ENCODE data around the gene LYPD1. TPM values are rescaled to one million over a fixed set of nuclear protein-coding genes. Genes with fewer than 3 reads are reported as not detected.

LYPD1 gene
- total RNA-seq, 1 experiment from 2014 or later, result 23.7 TPM

DNA sequence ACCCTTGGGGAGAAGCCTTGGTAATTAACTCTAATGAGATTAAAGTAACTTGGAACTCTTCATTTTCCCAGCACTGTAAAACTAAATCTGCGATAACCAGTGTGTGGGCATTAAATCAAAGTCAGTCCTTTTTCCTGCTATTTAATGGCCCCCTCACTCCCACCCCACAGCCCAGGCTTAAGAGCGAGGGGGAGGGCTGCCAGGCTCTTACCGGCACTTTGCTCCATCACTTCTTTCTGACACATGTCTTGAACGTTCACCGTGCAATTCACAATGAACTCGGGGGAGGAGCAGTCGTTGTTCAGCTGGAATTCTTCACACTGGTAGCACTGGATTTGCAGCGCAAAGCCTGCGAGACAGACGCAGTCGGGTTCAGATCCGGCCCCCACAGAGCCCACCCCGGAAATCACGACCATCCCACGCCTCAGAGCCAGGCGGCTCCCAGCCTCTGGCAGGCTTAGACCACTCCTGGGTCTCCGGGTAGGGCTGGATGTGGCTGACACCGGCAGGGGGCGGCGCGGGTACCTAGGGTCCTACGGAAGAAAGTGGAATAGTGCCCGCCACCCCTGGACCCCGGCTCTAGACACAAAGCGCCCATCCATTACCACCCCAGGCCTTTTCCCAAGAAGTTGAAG, 1.7 kb downstream of the LYPD1 start:
- no peak for DNase-seq (ENCODE audit: low read depth)

DNA sequence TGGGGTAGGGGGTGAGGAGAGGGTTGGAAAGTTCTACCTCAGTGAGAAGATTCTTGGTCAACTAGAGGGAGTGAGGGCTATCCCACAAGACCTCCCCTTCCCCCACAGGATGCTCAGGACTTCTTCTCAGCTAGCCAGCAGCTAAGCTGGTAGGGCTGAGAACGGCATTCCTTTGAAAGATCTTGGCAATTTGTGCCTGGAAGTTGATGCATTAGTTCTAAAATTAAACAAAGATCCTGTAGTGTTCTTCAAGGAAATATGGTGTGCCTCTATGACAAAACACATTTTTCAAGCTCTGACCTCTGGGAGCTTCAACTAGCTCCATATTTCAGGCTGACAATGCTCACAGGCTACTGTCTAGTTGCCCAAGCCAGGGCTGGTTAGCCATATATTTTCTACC, 2.3 kb downstream of the LYPD1 start:
- DNase-seq (ENCODE audit: low read depth), result no peak

DNA sequence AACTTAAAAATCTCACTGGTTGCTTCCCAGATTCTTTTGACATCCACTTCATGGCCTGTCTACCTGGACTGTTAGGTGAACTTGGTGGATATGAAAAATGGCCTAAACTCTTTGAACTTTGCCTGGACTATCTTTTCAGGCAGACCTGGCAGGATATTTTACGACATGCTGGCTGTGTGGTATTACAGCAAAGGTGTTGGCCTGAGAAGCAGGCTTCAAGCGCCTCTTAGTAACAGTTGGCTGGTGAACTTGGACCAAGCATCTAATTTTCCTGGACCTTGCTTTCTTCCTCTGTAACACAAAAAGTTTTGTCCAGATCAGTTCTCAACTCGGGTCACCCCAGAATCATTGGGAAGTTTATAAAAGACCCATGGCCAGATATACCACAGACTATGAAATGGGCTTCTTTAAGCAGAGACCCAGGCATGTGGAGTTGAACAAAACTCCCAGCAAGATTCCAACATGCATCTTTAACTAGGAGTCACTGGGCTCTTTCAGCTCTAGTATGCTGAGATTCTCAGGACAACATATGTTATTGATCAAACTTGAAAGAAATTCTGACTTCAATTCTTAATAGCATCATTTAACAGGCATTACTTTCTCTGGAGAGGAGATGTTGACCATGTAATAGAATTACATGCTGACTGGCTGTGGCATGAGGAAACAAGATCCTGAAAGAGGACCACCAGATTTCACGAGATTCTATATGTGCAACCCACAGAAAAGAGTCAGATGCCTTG, 4.4 kb downstream of the LYPD1 start:
- DNase-seq (ENCODE audit: low read depth), result no peak

DNA sequence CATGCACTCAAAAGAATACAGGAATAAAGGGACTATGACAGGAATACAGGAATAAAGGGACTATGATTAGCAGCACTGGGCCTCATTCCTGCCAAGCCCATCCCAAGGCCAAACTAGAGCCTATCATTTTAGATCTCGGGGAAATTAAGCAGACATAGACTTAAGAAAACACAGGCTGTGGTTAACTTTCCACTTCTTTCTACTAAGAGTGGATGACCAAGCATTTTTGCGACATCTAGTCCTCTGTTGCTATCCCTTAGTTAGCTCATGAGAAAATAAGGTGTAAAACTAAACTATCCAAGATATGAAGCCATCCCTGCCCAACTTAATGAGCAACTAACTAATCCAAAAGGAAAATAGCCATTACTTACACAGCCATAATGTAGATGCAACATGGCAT, 5.9 kb downstream of the LYPD1 start:
- peak; percentile 49 for DNase-seq (ENCODE audit: low read depth)

DNA sequence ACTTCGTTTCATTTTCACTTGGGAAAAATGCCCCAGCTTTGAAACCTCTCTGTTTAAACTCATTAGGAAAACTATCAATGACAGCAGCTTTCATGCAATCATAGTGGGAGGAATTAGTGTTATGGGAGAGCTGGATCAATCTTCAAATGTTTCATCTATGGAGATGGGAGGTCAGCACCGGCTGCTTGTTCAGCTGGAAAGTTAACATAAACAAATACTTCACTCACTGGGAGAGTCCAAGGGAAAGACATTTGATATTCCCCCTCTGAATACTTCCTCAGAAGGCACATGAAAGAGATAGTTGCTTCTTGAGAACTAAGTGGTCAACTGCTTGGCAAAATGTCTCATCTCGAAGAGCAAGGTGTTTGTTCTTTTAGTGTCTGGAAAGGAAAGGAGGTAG, 7.3 kb downstream of the LYPD1 start:
- DNase-seq (ENCODE audit: low read depth), result peak; percentile 27

DNA sequence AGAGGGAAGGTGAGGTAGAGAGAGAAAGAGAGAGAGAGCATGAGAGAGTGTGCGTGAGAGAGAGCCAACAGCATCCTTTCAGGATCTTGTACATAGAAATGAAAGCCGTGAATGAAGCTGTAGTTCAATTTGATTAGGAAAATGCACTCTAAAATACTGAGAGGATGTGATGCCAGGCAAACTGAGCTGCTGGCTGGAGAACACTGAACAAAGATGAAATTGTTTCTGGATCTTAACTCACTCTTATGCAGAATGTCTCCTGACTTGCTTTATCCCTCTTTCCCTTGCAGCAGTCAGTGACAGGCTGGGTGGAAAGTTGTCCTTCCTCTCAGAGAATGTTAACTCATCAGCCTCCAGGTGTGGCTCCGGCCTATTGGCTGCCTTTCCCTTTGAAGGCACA, 10.7 kb downstream of the LYPD1 start:
- DNase-seq (ENCODE audit: low read depth), result no peak

DNA sequence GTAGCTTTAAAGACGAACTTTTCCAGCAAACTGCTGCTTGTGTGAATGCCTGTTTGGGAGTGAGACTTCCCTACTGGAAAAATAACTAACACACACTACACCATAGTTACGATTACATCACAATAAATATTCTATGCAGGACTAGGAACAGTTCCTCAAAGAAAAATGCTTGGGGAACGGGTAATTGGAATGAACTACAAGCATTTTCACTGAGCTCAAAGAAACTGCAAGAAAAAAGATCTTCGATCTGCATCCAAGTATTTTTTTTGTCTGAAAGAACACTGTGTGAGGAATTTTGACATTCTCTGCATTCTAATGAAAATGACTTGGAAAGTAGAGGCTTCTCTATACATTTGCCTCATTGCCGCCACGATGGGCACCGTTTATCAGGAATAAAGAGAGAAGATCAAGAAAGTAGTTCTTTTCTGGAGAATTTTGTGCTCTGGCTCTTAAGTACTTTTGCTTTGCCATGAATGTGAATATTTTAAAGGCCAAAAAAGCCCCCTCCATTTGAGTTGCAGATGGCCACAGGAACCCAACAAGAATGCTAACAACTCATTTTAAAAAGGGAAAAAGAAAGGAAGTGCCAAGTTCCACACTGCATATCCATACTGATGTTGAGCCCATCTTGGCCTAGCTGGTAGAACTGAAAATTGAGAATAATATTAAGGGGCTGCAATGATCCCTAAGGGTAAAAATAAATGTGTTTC, 13.6 kb downstream of the LYPD1 start:
- DNase-seq (ENCODE audit: low read depth), result no peak

DNA sequence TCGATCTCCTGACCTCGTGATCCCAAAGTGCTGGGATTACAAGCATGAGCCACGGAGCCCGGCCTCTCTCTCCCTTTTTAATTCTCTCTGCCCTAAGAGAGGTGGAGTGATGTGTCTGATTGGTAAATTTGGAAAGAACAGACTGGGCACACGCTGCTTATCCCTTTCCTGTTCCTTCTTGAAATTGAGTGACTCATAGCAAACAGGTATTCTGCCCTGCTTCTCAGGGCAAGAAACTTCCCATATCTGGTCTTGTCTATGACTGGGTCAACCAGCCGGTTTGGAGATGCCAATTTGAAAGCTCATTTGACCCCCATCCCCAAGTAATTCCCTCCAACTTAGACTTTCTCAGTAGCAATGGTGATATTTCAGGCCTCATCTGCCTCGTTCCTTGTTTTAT, 15.0 kb downstream of the LYPD1 start:
- DNase-seq (ENCODE audit: low read depth), result no peak

DNA sequence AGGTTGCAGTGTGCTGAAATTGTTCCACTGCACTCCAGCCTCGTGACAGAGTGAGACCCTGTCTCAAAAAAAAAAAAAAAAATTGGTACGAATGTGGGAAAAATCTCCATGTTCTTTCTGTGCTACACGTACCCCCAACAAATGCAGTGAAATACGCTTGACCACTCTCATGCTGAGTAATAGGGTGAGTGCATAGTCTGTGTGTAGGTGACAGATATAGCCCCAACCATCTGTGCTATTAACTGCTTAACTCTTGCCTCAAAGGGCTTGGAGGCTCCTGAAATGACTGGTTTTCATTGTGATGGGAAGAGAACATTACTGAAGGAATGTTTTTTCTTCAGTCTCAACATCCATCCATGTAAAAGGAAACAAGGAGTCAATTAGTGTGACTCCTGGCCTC, 15.7 kb downstream of the LYPD1 start:
- no peak for DNase-seq (ENCODE audit: low read depth)

DNA sequence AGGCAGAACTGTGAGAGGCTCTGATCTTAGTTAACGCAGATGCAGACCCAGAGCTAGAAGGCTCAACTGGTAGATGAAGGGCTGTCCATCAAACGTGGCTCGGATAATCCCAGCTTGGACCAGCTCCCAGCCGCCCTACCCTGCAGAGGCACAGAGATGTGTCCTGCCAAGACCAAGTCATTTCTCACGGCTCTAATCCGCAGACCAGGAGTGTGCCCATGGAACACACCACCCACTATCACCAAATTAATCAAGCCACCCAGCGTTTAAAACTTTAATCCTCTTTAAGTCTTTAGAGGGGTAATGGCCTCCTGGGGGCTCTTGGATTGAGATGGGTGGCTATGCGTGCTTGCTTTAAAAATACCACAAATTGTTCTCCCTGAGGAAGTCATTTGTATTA, 17.5 kb downstream of the LYPD1 start:
- DNase-seq (ENCODE audit: low read depth), result no peak

DNA sequence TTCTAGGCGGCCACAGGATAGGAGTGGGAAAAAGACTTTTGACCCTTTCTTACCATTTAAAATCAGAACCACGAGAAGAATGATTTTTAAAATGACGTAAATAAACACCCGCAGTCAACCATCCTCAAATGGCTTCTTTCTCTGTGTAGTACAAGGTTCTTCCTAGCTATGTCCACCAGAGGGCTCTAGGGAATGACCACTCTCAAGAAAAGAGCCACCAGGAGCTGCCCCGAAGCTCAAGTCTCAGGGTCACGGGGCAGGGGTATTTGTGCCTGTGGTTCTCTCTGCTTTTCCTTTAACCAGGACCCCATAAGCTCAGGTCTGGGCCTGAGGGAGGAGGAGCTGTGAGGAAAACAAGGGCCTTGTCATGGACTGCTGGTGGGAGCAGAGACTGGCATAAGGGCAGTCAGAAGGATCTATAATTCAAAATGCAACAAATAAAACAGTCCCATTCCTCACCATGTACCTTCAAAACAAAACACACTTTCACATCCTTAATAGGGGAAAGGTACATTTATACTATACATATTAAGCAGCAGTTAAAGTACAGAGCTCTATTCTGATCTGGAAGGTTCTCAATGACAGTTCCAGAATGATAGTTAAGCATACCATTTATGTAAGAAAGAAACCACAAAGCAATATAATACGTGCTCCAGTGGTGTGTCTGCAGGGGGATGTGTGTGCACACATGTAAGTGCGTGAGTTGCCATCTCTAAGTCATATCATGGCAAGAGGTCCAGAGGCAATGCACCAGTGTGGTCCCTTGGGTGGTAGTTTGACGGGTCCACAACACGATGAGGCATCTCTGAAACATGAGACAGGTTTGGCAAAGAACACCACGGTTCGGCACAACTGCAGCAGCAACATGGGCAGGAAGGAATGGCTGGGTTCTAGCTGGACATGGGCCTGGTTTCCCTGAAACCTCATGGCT, 18.6 kb downstream of the LYPD1 start:
- no peak for DNase-seq (ENCODE audit: low read depth)

DNA sequence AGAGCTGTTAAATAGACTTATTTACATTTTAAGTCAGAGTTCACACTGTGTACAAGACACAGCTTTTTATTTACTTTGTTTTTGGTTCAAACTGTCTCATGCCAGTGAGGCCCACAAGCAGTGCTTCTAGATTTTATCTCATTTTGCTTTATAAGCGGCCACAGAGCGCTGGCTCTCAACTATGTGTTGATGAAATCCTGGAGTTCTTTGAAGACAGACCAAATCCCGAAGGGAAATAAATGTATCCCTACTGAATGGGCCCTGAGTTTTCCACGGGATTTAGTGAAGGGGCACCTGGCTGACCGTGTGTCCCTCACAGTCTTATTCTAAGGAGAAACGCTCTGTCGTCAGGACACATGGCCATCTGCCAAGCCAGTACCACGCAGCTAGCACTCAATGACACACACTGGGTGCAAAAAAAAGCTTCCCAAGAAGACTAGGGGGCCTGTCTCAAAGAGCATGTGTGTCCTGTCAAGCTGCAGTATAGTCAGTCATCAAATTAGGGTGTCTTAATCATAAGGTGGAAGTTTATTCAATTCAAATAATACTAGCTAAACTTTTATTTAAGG, 23.4 kb downstream of the LYPD1 start:
- no peak for DNase-seq (ENCODE audit: low read depth)

DNA sequence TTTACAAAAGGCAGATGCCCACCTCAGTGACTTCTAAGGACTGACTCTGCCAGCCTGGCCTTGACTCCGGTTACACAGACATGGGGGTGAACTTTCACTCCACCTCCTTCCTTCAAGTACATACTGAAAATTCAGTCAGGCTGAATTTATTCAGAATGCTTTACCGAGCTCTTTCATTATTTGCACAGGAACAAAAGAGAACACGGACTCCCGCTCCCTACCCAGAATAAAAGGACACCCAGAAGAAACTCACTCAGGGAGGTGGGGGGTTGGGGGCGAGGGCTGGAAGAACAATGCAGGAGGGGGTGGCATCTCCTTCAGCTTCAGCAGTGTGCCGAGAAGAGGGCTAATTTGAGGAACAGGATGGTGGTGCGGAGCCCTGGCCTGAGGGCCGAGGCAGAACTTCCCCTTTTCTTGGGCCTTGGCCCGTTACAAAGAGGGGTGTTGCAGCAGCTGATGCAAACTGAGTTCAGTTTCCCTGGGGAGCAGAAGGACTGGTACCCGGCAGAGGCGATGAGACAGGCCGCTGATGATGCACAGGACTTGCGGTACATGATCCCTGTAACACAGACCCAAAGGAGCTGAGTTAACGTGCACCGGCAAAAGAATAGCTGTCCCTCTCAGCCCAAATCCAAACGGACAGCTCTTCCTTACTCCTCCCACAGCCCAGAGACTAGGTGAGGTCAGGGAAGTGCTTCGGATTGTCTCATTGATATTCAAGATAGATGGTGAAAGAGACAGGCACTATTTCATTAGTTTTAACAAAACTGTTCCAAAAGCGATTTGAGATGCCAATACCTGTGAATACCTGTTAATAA, 24.1 kb downstream of the LYPD1 start:
- DNase-seq (ENCODE audit: low read depth), result no peak

DNA sequence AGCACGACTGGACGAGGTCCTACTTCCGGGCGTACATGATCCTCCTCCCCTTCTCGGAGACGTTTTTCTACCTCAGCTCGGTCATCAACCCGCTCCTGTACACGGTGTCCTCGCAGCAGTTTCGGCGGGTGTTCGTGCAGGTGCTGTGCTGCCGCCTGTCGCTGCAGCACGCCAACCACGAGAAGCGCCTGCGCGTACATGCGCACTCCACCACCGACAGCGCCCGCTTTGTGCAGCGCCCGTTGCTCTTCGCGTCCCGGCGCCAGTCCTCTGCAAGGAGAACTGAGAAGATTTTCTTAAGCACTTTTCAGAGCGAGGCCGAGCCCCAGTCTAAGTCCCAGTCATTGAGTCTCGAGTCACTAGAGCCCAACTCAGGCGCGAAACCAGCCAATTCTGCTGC, 24.8 kb downstream of the LYPD1 start:
- DNase-seq (ENCODE audit: low read depth), result no peak

DNA sequence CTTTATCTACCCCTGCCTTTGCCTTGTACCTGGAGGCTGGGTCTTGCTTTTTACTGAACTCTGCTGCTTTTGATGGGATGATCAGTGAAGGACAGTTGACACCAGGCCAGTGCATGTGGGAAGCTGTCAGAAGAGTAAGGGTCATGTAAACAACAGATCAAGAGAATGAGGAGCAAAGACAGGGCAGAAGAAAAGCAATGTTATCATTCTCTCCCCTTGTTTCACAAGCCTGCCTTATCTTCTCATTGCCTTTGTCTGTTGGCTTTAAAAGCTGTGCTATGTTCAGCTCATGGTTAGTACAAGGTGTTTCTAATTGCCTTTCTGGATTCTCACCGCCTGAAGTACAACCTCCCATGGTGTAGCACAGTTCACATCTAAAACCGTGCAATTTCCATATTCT, 27.6 kb downstream of the LYPD1 start:
- DNase-seq (ENCODE audit: low read depth), result no peak

DNA sequence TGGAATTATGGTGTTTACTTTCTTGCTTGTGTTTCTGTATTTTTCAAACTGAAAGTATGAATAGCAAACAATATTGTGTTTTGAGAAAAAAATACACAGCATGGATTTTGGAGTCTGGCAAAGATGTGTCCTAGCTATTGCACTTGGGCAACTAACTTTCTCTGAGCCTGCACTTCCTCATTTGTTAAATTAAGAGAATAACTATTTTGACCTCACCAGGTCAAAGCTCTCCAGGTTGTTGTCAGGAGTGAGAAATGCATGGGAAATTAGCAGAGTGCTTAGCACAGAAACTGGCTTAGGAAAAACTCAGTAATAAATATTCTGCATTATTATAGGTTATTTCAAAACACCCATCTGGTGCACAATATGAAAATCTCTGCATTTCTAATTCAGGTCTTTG, 28.2 kb downstream of the LYPD1 start:
- no peak for DNase-seq (ENCODE audit: low read depth)

DNA sequence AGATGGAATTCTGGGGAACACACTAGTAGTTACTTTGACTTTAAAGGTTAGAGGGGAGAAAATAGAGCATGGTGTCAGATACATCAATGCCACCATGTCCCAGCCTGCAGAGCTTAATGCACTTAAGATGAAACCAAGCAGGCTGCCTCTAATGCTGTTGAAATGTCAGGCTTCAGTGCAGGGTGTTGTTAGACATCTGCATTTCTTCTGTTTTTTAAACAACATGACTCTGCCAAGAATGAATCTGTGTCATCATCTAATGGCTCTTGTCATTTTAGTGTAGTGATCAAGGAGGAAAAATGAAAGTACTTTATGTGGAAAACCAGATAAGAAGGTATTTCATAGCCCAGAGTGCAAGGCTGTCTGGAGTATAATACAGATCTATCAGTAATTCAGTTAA, 29.9 kb downstream of the LYPD1 start:
- DNase-seq (ENCODE audit: low read depth), result no peak

DNA sequence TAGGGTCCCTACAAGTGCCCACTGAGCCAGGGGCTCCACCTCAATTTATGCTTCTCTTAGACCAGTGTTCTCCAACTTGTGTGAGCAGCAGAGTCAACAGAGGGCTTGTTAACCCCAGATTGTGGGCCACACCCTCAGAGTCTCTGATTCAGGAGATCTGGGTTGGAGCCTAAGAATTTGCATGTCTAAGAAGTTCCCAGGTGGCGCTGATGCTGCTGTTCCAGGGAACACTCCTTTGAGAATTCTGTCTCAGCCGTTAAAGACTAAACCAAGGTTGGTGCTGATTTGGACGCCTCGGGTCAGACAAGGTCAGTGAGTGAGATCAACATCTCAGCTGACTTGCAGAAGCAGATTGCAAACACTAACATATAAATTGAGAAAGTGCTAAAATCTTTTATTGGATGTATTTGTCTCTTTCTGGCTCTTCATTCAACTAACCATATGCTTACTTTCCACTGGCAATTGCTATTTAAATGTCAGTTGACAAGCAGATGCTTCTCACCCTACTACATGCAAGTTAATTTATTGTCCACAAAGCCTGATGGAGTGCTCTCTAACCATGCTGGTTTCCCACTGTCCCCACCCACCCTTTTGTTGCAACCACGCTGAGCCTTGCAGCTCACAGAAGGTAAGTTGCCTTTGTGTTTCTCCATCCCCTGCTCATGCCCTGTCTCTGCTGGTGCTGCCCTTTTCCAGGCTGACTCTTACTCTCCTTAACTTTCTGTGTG, 31.5 kb downstream of the LYPD1 start:
- no peak for DNase-seq (ENCODE audit: low read depth)

DNA sequence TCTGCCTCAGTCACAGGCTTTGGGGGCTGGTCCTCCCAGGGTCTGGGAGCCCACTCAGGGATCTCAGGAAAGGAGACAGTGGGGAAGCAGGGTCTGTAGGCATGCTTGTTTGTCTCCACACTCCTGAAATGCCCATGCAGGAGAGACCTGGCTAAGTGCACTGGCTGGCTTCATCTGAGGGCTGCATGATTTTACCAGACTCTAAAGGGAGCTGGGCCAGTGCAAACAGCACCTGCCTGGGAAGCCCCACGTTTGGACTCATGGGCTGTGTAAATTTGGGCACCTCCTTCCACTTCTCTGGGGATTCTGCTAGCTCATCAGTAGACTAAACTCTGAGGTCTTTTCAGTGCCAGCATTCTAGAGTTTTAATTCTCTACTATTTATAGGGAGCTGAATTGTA, 33.7 kb downstream of the LYPD1 start:
- DNase-seq (ENCODE audit: low read depth), result no peak

DNA sequence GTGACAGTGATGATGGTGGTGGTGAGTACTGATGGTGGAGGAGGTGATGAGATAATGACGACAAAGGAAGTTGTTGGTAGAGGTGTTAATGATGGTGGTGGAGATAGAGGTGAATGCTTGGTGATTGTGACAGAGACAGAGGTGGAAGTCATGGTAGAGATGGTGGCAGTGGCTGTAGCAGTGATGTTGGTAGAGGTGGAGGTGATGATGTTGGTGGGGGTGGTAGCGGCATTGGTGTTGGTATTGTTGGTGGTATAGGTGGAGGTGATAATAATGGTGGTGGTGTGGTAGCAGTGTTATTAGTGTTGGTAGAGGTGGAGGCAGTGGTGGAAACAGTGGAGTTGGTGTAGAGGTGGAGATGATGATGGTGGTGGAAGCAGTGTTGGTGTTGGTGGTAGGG, 36.4 kb downstream of the LYPD1 start:
- no peak for DNase-seq (ENCODE audit: low read depth)

Data from RPMI7951 (cell line).